Limb (tissue), 2 donors: Measurements from ENCODE around the gene POMGNT1.

Experiments
- DNase-seq, 2 donors: peaks; one replicate each; pipeline ENCODE4 v3.0.0-alpha.2; 2016; ENCODE audit errors: extremely low spot score in 2 of 2

POMGNT1 gene

GRCh38 chr1:46210561-46210960 lies 12.3 kb upstream of the POMGNT1 start:
- no peak for DNase-seq

- no peak for DNase-seq
These were observed 8.2 kb upstream of the POMGNT1 start for GRCh38 chr1:46206399-46206798.

- no peak for DNase-seq
These were observed 7.6 kb upstream of the POMGNT1 start for GRCh38 chr1:46205791-46206190.

- no peak for DNase-seq
These were observed 6.9 kb upstream of the POMGNT1 start for GRCh38 chr1:46205141-46205540.

- DNase-seq = no peak
These were observed 6.1 kb upstream of the POMGNT1 start for GRCh38 chr1:46204406-46204742.

- DNase-seq = no peak
These were observed 5.6 kb upstream of the POMGNT1 start for GRCh38 chr1:46203738-46204405.

GRCh38 chr1:46199233-46199749 lies 1.1 kb upstream of the POMGNT1 start:
- DNase-seq = no peak

GRCh38 chr1:46197560-46197963 lies 672 bp downstream of the POMGNT1 start:
- no peak for DNase-seq

- no peak for DNase-seq
These were observed 1.6 kb downstream of the POMGNT1 start for GRCh38 chr1:46196609-46197008.

GRCh38 chr1:46194641-46195193 lies 3.5 kb downstream of the POMGNT1 start:
- DNase-seq = no peak

- no peak for DNase-seq
These were observed 4.2 kb downstream of the POMGNT1 start for GRCh38 chr1:46193984-46194570.

GRCh38 chr1:46193285-46193684 lies 4.9 kb downstream of the POMGNT1 start:
- DNase-seq = no peak

- no peak for DNase-seq
These were observed 6.1 kb downstream of the POMGNT1 start for GRCh38 chr1:46192171-46192570.

GRCh38 chr1:46191033-46191701 lies 7.1 kb downstream of the POMGNT1 start:
- no peak for DNase-seq

- DNase-seq = no peak
These were observed 7.7 kb downstream of the POMGNT1 start for GRCh38 chr1:46190539-46190938.

GRCh38 chr1:46188295-46189030 lies 9.8 kb downstream of the POMGNT1 start:
- DNase-seq = no peak

- DNase-seq = no peak
These were observed 10.9 kb downstream of the POMGNT1 start for GRCh38 chr1:46187106-46187869.

GRCh38 chr1:46186076-46186475 lies 12.2 kb downstream of the POMGNT1 start:
- no peak for DNase-seq

GRCh38 chr1:46184920-46185658 lies 13.1 kb downstream of the POMGNT1 start:
- DNase-seq = no peak

GRCh38 chr1:46183926-46184557 lies 14.2 kb downstream of the POMGNT1 start:
- DNase-seq = no peak
